Measurements from ENCODE around the gene HK1. TPM values are rescaled to one million over a fixed set of nuclear protein-coding genes. Genes with fewer than 3 reads are reported as not detected.

HK1 gene
- total RNA-seq, 1 donor from 2014 or later = 61.3 TPM

DNA sequence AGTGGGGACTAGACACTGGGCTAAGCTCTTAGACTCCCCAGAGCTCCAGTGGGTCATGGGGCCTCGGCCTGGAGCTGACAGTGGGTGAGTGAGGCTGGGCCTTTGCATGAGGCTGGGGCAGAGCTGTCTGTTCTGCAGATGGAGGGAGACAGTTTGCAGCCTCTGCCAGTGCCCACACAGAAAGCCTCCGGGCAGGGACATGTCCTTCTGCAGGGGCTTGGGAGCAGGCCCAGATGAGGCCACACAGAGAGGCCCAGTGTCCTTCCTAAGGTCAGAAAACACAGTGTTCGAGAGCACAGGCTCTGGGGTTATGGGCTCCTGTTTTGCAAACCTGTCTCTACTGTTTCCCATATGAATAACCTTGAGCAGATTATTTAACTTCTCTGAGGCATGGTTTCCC, 25.1 kb upstream of the HK1 start:
- H3K4me1 Mint-ChIP-seq (ENCODE audit: unreplicated experiment) = no peaks in the 10 kb centered on the region
- DNase-seq (ENCODE audit: extremely low spot score, unreplicated experiment) = no peak
- H3K27me3 Mint-ChIP-seq (ENCODE audit: unreplicated experiment) = no peaks in the 10 kb centered on the region
- H3K9me3 Mint-ChIP-seq (ENCODE audit: unreplicated experiment) = no peaks in the 10 kb centered on the region
- H3K4me3 Mint-ChIP-seq (ENCODE audit: unreplicated experiment) = no peak overlapping the region
- TF ChIP-seq, protein P1, sequence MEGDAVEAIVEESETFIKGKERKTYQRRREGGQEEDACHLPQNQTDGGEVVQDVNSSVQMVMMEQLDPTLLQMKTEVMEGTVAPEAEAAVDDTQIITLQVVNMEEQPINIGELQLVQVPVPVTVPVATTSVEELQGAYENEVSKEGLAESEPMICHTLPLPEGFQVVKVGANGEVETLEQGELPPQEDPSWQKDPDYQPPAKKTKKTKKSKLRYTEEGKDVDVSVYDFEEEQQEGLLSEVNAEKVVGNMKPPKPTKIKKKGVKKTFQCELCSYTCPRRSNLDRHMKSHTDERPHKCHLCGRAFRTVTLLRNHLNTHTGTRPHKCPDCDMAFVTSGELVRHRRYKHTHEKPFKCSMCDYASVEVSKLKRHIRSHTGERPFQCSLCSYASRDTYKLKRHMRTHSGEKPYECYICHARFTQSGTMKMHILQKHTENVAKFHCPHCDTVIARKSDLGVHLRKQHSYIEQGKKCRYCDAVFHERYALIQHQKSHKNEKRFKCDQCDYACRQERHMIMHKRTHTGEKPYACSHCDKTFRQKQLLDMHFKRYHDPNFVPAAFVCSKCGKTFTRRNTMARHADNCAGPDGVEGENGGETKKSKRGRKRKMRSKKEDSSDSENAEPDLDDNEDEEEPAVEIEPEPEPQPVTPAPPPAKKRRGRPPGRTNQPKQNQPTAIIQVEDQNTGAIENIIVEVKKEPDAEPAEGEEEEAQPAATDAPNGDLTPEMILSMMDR (IDR thresholded peaks at IDR 0.05) = no peak
- H3K36me3 Mint-ChIP-seq (ENCODE audit: unreplicated experiment) = no peaks in the 10 kb centered on the region
- no peak overlapping the region for H3K27ac Mint-ChIP-seq (ENCODE audit: unreplicated experiment)

DNA sequence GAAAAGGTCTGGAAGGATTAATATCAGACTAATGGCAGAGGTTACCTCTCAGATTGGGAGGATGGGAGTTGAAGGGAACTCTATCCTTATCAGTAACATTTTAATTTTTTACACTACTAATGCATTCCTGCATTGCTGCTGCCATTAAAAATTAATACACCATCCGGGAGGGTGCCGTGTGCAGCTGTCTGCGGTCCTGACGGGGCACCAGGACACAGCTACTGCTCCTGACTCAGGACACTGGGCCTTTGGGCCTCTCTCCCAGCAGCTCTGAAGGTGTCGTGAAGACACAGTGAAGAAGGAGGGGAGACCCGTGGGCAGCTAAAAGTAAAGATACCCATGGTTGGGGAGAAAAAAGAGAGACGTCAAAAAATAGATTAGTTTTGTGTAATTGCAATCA, 23.4 kb upstream of the HK1 start:
- no peak overlapping the region for H3K4me3 Mint-ChIP-seq (ENCODE audit: unreplicated experiment)

DNA sequence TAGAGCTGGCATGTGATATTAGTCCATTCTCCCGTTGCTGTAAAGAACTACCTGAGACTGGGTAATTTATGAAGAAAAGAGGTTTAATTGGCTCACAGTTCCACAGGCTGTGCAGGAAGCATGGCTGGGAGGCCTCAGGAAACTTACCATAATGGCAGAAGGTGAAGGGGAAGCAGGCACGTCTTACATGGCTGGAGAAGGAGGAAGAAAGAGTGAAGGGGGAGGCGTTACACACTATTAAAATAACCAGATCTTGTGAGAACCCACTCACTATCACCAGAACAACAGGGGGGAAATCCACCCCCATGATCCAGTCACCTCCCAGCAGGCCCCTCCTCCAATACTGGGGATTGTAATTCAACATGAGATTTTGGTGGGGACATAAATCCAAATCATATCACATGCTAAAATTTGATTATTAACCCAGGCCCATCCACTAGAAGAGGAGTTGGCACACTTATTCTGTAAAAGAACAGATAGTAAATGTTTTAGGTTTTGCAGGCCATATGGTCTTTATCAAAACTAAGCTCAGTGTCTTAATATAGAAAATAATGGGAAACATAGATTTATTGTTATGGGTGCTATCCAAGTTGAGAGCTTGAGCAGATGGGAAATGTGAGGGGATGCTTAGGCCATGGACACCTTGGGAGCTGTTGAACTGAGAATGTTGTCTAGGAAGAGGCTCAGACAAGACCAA, 18.6 kb upstream of the HK1 start:
- DNase-seq (ENCODE audit: extremely low spot score, unreplicated experiment) = no peak
- H3K27me3 Mint-ChIP-seq (ENCODE audit: unreplicated experiment) = peaks cover 27% of the 10 kb centered on the region
- TF ChIP-seq, protein P1 (IDR thresholded peaks at IDR 0.05) = no peak
- H3K36me3 Mint-ChIP-seq (ENCODE audit: unreplicated experiment) = no peaks in the 10 kb centered on the region
- no peaks in the 10 kb centered on the region for H3K4me1 Mint-ChIP-seq (ENCODE audit: unreplicated experiment)
- no peaks in the 10 kb centered on the region for H3K9me3 Mint-ChIP-seq (ENCODE audit: unreplicated experiment)
- H3K4me3 Mint-ChIP-seq (ENCODE audit: unreplicated experiment) = no peak overlapping the region
- no peak overlapping the region for H3K27ac Mint-ChIP-seq (ENCODE audit: unreplicated experiment)

More for the DNA sequence above, 23.4 kb upstream of the HK1 start:
- Mint-ChIP-seq H3K27me3 (ENCODE audit: unreplicated experiment) (no peaks in the 10 kb centered on the region), H3K27ac (ENCODE audit: unreplicated experiment) (no peak overlapping the region), H3K9me3 (ENCODE audit: unreplicated experiment) (no peaks in the 10 kb centered on the region), H3K4me1 (ENCODE audit: unreplicated experiment) (no peaks in the 10 kb centered on the region), H3K36me3 (ENCODE audit: unreplicated experiment) (no peaks in the 10 kb centered on the region)
- TF ChIP-seq, protein P1 (IDR thresholded peaks at IDR 0.05) = no peak
- DNase-seq (ENCODE audit: extremely low spot score, unreplicated experiment) = no peak

DNA sequence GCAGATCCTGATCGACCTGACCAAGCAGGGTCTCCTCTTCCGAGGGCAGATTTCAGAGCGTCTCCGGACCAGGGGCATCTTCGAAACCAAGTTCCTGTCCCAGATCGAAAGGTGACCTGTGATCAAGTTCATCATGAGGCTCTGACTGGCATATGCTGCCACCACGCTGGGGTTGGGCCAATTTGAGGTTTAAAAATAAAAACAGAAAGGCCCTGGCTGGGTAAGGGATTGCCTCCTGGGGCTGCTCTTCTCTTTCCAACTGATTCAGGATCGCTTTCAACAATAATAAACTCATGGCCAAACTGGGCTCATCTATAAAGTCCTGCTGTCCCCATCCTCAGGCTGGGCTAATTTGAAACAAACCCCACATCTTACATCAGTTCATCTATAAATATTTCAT, 17.1 kb upstream of the HK1 start:
- TF ChIP-seq, protein P1 (IDR thresholded peaks at IDR 0.05) = no peak
- no peaks in the 10 kb centered on the region for H3K4me1 Mint-ChIP-seq (ENCODE audit: unreplicated experiment)
- no peaks in the 10 kb centered on the region for H3K9me3 Mint-ChIP-seq (ENCODE audit: unreplicated experiment)
- no peak overlapping the region for H3K27ac Mint-ChIP-seq (ENCODE audit: unreplicated experiment)
- H3K36me3 Mint-ChIP-seq (ENCODE audit: unreplicated experiment) = no peaks in the 10 kb centered on the region
- peaks cover 39% of the 10 kb centered on the region for H3K27me3 Mint-ChIP-seq (ENCODE audit: unreplicated experiment)
- no peak overlapping the region for H3K4me3 Mint-ChIP-seq (ENCODE audit: unreplicated experiment)
- no peak for DNase-seq (ENCODE audit: extremely low spot score, unreplicated experiment)

DNA sequence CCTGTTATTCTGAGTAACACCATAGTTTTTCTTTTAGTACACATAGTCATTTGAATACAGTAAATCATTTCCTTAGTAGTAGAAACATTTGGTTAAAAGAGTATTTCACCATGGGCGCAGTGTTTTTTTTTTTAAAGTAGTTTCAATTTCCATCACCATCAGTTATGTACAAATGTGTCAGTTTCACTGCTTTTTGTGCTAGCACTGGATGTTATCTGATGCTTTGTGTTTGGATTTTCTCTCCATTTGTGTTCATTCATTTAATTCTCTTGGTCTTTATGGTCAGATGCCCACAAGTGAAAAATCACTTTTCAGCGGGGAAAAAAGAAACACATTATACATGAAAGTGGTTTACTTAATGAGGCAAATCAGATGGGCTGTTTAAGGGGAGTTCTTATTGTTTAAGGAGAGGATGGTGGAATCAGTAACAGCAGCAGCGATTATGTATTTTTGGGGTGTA, 16.0 kb upstream of the HK1 start:
- H3K36me3 Mint-ChIP-seq (ENCODE audit: unreplicated experiment) = no peaks in the 10 kb centered on the region
- H3K4me3 Mint-ChIP-seq (ENCODE audit: unreplicated experiment) = no peak overlapping the region
- no peak for DNase-seq (ENCODE audit: extremely low spot score, unreplicated experiment)
- TF ChIP-seq, protein P1 (IDR thresholded peaks at IDR 0.05) = no peak
- no peak overlapping the region for H3K27ac Mint-ChIP-seq (ENCODE audit: unreplicated experiment)
- H3K9me3 Mint-ChIP-seq (ENCODE audit: unreplicated experiment) = no peaks in the 10 kb centered on the region
- H3K4me1 Mint-ChIP-seq (ENCODE audit: unreplicated experiment) = peaks cover 4% of the 10 kb centered on the region
- H3K27me3 Mint-ChIP-seq (ENCODE audit: unreplicated experiment) = peaks cover 45% of the 10 kb centered on the region
